MM.1S (cell line): Measurements from ENCODE around the gene B4GALT5.

Source experiments
- CTCF ChIP-seq: fragments of 300-600 bp; sonication (generic); IDR thresholded peaks from 2 replicates; pipeline ENCODE4 v1.5.1; 2016; ENCODE audit warnings: antibody characterized with exemption, low read length, mixed read lengths
- EZH2 ChIP-seq: fragments of 300-600 bp; sonication (generic); optimal IDR thresholded peaks from 2 replicates; pipeline ENCODE3; 2017; ENCODE audit warnings: low read depth, mild to moderate bottlenecking, antibody characterized with exemption, low read length, mixed read lengths

- TF ChIP-seq CTCF (no peak), EZH2 (no peak)
Measured at GRCh38 chr20:49739042-49739441, 25.4 kb upstream of the B4GALT5 start.
